GM21528 (cell line): ENCODE data around the gene SARS2.
"Not testable (repeated sequence)": the region's sequence is repeated elsewhere in the genome, so short reads cannot be mapped to it uniquely, and the experiment has no call there.

Source experiments
- ATAC-seq: cut with Tn5 transposase; IDR thresholded peaks from one replicate; pipeline ENCODE4 v1.9.1; 2021; ENCODE audit warnings: mild to moderate bottlenecking, moderate library complexity; ENCODE audit not compliant: unreplicated experiment, low FRiP score

Gene SARS2, protein sequence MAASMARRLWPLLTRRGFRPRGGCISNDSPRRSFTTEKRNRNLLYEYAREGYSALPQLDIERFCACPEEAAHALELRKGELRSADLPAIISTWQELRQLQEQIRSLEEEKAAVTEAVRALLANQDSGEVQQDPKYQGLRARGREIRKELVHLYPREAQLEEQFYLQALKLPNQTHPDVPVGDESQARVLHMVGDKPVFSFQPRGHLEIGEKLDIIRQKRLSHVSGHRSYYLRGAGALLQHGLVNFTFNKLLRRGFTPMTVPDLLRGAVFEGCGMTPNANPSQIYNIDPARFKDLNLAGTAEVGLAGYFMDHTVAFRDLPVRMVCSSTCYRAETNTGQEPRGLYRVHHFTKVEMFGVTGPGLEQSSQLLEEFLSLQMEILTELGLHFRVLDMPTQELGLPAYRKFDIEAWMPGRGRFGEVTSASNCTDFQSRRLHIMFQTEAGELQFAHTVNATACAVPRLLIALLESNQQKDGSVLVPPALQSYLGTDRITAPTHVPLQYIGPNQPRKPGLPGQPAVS

DNA sequence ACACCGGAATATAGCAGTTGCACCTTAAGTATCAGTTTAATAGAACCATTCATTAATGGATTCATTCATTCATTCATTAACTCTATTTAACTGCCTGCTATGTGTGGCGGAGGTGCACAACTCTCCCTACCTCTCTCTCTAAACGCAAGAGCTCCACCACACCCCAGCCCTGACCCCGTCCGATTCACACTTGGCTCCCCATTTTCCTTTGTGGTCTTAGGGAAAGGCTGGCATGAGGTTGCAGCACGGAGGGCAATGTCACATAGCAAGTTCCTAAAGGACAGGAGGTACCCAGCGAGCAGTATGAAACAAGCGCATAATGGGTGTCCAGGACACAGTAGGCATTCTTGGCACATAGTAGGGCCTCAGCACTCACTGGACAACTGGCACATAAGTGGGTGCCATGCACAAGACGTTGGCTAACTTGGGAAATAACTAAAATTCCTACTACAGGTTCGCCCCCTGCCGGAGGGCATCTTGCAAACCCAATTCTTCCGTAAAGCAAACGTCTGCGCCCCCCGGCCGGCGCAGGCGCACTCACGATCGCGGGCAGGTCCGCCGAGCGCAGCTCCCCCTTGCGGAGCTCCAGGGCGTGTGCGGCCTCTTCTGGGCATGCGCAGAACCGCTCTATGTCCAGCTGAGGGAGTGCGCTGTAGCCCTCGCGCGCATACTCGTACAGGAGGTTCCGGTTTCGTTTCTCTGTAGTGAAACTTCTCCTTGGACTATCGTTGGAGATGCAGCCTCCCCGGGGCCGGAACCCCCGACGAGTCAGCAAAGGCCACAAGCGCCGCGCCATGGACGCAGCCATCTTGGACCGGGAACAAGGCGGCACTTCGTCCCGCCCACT is at the start of gene SARS2:
SARS2 (minus strand) TSS at position 835 of the 847 bp plus-strand sequence; CDS start at position 808, 27 bp downstream.
- ATAC-seq, result peak; percentile 73

DNA sequence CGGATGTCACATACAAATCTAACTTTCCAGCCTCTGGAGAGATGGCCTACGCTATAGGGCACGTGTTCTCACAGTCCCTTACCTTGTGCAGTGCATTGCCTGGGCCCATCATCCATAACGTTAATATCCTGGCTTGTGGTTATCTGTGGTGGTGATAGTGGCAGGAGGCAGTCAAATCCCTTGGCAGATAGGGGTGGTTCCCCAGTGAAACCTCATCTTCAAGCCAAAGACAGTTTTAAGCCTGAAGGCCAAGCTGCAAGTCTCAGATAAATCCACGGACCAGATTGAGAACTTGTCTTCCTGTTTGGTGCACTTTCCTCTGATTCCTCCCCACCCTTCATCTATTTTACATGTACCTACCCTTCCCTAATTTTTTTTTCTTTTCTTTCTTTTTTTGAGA is 49.2 kb upstream of the SARS2 start:
- no peak for ATAC-seq

DNA sequence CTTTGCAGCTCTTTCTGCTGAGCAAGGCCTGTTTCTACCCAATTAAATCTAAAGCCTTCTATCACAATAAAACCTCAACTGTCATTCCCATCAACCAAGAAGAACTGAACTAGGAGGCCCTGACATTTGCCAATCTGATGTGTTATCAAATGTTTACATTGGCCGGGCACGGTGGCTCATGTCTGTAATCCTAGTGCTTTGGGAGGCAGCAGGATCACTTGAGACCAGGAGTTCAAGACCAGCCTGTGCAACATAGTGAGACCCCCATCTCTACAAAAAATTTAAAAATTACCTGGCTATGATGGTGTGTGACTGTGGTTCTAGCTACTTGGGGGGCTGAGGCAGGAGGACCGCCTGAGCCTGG is 47.7 kb upstream of the SARS2 start:
- ATAC-seq, result no peak

DNA sequence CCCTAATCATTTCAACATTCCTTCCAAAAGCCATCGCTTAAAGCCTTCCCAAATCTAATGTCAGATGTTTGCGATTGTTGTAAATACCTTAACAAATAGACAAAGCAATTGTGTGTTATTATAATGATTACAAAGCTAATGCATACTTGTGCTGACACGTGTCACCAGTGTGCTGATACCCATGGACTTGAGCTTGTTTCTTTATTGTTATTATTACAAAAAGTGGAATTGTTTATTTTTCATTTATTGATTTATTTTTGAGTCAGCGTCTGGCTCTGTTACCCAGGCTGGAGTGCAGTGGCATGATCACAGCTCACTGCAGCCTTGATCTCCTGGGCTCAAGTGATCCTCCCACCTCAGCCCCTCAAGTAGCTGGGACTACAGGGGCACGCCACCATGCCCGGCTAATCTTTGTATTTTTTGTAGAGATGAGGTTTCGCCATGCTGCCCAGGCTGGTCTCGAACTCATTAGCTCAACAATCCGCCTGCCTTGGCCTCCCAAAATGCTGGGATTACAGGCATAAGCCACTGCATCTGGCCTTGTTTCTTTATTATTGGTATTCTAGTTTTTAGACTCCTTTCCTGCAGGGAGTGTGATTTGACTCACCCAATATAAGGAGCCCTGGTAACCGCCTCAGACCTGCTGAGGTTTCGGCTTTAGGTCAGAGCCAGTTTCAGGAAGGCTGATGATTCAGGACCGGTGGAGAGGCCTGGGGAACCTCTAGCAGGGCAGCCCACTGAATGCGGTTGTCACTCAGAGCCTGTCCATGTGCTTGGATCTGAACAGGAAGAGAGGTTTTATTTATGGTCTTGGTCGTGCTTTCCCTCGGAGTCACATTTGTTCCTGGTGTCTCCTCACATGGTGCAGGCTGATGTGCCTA is 47.1 kb upstream of the SARS2 start:
- ATAC-seq, result peak; percentile 61

DNA sequence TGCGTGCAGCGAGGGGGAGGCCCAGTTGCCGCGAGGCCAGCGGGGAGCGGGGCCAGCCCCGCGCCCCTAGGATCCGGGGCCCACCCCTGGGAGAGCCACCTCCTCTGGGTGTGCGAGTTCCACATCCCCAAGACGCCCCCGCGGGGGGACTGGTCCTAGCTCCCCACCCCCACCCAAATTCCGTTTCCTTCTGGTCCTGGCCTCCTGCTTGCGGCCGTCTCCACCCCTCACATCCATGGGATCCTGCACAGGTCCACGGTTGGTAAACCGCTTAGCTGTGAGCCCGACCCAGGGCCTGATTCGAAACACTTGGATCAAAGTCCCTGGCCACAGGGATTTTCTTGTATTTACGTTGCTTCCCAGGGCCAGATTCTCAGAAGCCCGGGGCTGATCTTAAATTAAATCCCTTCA is 45.3 kb upstream of the SARS2 start:
- no peak for ATAC-seq

DNA sequence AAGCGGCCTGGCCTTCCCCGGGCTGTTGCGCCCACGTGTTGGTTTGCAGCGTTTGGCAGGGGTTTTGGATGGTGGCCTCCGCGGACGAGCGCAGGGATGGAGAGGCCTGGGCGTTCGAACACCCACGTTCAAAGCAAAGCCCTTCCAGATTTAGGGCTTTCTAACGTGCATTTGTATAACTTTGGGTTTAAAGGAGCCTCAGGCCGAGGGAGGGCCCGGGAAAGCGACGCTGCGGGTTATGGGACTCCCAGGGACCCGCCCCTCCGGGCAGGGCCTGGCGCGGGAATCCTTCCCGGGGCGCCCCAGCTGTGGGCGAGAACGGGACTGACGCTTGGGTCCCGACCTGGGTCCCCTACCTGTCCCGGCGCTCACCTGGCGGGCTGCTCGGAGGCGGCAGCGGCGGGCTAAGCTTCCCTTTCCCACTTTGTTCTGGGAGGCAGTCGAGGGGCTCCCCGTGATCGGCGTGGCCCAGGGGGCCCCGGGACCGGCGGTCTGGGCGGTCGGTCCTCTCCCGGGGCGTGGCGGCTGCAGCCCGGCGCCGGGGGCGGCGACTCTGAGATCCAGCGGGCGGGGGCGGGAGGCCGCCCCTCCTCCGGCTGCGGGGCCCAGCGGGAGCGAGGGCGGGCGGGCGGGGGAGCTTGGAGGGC is 44.8 kb upstream of the SARS2 start, which contains the start of gene FBXO17:
FBXO17 (minus strand) TSS at position 529 of the 647 bp plus-strand sequence. CDS start 25,423 bp downstream, outside the sequence.
- ATAC-seq, result no peak

DNA sequence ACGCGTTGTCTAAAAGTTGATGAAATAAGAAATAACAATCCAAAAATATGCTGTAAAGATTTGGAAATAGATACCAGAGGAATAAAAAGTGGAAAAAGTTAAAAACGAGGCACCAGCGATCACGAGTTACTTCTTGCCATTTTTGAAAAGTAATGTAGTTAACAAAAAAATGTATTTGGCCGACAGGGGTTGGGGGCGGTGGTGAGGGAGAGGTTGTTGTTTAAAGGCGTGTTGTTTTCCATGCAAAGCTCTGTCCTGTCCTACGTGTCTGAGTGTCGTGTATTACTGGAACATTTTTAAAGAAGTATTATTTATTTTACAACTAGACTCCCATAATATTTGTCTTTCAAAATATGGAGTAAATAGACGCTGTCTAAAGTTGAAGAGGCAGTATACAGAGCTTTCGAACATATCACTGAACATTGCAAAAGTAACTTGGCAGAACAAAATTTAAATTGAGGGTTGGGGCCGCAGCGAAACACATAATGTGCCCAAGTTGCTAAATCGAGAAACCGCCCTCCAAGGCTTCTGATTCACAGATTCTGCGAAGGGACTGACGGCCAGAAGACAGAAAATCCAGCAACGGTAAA is 44.2 kb upstream of the SARS2 start:
- ATAC-seq, result no peak

DNA sequence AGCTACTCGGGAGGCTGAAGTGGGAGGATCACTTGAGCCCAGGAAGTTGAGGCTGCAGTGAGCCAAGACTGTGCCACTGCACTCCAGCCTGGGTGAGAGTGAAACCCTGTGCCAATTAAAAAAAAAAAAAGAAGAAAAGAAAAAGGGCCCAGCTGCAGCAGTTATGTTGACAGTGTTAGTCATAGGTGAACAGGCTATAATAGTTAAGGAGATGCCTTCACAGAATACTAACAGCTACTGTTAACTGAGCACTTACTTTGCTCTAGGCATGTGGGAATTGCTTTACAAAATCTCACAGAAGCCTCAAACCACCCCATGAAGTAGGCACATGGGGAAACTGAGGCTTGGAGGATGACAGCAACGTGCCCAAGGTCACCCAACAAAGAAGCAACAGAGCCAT is 41.1 kb upstream of the SARS2 start:
- no peak for ATAC-seq

DNA sequence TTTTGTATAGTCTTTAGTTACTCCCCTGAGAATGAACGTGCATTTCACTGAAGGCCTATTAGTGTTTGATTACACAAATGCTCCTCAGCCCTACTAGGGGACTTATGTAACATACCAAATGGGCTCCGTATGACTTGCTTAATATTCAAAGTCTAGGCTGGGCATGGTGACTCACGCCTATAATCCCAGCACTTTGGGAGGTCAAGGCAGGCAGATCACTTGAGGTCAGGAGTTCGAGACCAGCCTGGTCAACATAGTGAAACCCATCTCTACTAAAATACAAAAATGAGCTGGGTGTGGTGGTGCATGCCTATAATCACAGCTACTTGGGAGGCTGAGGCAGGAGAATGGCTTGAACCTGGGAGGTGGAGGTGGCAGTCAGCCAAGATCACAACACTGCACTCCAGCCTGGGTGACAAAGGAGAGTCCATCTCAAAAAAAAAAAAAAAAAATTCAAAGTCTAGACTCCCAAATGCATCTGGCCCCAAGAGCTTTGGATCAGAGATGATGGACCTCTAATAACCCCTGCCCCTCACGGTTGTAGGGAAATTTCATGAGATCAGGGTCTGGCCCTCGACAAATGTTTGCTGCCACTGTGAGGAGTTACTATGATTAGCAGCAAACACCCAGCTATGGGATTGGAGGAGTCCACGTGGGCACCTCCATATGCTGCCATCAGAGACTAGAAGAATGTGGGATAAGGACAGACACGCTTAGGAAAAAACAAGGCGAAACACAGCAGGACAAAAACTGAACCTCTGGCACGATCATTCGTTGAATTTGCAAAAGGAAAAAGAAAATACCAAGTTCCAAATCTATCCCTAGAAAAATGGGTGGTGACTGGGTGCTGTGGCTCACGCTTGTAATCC is 40.3 kb upstream of the SARS2 start:
- ATAC-seq, result no peak

DNA sequence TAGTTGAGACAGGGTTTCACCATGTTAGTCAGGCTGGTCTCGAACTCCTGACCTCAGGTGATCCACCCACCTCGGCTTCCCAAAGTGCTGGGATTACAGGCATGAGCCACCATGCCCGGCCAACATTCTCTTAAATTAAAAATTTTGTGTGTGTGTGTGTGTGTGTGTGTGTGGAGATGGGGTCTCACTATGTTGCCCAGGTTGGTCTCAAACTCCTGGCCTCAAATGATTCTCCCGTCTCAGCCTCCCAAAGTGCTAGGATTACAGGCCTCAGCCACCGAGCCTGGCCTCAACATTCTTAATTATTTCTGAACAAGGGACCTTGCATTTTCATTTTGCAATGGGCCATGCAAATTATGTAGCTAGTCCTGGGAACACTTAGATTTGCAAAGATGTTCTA is 35.6 kb upstream of the SARS2 start:
- not testable (repeated sequence) for ATAC-seq

DNA sequence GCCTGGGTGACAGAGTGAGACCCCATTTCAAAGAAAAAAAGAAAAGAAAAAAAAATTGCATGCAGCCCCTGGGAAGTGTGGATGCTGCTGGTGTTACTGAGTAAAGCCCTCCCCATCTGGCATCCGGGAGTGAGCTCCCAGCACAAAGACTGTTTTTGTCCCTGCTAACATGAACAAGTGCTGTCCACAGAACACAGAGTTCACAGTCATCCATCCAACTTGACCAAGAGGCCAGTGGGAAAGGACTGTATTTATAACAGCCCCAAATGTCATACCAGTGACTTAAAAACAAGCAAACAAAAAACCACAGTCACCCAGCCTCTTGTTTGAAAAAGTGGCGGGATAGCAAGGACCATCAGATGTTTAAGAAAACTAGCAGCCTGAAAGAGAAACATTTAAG is 34.2 kb upstream of the SARS2 start:
- ATAC-seq, result no peak

DNA sequence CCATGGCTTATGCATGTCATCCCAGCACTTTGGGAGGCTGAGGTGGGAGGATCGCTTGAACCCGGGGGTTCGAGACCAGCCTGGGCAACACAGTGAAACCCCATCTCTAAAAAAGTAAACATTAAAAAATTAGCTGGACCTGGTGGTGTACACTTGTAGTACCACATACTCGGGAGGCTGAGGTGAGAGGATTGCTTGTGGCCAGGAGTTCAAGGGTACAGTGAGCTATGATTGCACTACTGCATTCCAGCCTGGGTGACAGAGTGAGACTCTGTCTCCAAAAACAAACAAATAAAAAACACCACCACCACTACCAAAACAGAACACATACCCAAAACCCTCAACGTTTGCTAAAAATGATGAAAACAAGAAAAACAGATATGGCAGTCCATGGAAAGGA is 29.1 kb upstream of the SARS2 start:
- no peak for ATAC-seq

DNA sequence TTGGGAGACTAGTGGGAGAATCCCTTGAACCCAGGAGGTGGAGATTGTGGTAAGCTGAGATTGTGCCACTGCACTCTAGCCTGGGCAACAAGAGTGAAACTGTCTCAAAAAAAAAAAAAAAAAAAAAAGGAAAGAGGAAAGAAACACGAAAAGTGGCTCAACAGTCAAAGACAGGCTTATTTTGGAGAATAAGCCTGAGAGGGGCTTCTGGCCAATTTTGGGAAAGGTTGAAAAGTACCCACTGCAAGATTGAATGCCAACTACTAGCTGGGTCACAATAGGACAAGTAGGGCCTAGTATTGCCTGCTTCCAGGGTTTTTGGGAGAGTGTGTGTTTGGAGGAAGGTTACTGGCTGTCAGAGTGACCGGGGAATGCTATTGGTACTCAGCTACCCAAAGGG is 27.7 kb upstream of the SARS2 start:
- no peak for ATAC-seq

DNA sequence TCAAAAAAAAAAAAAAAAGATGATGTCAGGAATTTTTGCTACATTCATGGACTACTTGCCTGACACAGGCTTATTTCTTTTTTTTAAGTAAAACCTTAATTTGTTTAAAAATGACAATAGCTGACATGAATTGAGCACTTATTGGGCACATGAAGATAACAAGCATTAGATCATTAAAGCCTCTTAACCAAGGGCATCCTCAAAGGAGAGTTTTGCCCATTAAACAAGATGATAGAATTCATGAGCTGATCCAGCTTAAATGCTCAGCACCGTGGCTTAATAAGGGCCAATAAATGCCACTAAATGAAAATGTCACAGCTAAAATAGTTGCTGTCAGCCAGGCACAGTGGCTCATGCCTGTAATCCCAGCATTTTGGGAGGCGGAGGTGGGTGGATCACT is 25.7 kb upstream of the SARS2 start:
- ATAC-seq, result no peak

DNA sequence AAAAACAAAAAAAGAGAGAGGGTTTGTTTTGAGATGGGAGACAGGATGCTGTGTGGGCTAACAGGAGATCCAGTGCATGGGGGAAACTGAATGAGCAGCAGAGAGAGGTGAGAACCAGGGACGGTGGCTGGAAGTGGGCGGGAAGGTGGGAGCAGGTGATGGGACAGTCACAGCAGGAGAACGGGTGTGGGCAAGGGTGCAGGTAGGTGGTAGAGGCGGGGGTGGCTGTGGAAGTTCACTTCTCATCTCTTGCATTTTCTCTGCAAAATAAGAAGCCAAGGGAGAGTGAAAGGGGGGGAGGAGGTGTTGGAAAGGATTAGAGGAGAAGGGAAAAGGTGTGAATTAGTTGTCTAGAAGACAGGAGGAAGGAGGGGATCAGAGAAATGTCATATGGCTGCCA is 23.1 kb upstream of the SARS2 start:
- ATAC-seq, result no peak

DNA sequence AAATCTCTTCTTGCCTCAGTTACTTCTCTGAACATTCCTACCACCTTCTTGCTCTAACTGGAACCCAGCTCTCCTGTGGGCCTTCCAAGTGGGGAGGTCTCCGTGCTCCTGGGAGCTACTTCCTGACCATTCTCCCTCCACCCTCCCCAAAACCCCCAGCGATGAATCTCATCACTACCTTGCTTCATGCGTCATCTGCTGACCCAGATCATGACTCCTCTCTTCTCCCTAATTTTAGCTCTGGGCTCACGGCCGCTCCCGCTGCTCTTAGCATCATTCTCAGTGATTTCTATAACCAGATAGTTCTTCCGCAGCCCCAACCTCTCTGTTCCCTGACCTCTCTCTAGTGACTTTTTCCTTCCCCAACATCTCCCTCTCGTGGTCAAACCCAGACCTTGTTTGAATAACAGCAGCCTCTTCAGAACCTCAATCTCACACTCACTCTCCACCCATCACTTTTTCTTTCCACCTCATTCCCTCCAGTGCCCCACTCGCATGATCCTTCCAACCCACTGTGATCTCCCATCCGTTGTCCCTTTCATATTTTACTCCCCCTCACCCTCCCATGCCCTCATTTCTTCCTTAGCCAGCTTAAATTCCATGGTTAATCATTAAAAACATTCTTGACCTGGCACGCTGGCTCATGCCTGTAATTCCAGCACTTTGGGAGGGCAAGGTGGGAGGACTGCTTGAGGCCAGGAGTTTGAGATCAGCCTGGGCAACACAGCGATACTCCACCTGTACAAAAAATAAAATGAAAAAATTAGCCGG is 22.0 kb upstream of the SARS2 start:
- ATAC-seq, result no peak

DNA sequence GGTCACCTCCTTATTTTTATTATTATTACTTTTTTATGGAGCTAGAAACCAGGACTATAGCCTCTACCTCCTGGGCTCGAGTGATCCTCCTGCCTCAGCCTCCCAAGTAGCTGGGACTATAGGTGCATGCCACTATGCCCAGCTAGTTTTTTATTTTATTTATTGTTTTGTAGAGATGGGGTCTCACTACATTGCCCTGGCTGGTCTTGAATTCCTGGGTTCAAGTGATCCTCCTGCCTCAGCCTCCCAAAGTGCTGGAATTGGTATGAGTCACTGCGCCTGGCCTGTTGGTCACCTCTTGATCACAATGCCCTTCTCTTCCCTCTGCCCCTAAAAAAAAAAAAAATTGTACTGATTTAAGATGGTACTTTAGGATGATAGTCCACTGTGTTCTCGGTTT is 20.6 kb upstream of the SARS2 start:
- no peak for ATAC-seq
